T47D (cell line): ENCODE measurements around the gene RPTOR.
A peak's percentile ranks its signal among the peaks of the same experiment; 100 is the strongest.

Experiments
- DNase-seq, 2 experiments: peaks; one replicate each; pipeline versions ENCODE4 v3.0.0 to v3.0.0-alpha.2; 2011 to 2012; ENCODE audit warnings: low read depth in 1 of 2, low spot score in 1 of 2
- JUND ChIP-seq: IDR thresholded peaks from 2 replicates; pipeline ENCODE4 v1.6.1; 2012; ENCODE audit warnings: low read depth
- in situ Hi-C: cut with HindIII; loops from 2 replicates; pipeline ENCODE4 v1.10.0; 2016; ENCODE audit warnings: low sequenced_read_pairs, low pct_unique_long_range_greater_than_20kb

RPTOR gene

GRCh38 chr17:80853076-80853475, 308.4 kb downstream of the RPTOR start:
- in situ Hi-C loops: no loop called here
- DNase-seq: no peak
- no peak for TF ChIP-seq JUND

DNA sequence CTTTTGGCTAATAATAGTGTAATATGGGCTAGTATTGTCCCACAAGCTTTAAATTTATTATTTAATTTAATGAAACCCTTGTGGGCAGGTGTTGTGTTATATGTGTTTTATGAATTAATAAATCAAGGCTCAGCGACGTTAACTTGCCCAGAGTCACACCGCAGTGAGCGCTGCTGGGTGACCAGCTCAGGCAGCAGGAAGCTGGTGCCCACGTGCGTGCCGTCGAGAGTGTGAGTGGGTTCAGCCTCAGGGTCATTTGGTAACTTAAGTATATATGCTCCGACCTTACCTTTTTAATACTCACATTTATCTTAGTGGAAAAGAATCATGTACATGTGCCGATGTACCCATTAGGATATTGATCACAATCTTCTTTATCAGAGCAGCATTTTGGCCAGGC, 309.6 kb downstream of the RPTOR start:
- no peak for TF ChIP-seq JUND
- DNase-seq: no peak
- in situ Hi-C loops: no loop called here

DNA sequence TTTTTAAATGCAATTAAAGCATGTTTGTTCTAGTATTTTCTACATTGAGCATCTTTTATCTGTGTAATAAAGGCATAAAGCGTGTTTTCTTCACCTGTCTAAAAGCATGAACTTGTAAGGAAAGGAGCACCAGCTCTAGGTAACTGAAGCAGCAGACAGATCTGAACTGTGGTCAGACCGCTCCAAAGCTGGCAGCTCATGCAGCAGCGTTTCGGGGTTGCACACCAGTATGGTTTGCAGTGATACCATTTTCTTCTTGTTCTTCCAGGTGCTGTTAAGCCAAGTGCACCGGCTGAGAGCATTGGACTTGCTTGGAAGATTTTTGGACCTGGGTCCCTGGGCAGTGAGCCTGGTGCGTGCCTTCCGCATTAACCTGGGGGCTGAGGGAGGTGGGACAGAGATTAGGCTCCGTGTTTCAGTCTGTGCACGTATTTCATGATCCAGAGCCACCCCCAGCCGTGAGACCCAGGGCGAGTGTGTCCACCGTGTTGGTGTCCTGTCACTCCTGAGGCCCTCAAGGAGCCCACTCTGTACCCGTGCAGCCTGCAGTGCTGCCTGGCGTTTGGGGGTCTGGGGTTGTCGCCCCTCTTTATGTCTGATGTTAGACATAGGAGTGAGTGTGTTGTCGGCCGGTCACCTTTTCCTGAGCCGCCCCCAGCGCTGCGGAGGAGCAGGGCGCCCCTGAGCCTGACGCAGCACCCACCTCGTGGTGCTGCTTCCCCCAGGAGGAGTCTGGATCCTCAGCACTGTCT, 310.7 kb downstream of the RPTOR start:
- in situ Hi-C loops: no loop called here
- TF ChIP-seq JUND: no peak
- DNase-seq: no peak

DNA sequence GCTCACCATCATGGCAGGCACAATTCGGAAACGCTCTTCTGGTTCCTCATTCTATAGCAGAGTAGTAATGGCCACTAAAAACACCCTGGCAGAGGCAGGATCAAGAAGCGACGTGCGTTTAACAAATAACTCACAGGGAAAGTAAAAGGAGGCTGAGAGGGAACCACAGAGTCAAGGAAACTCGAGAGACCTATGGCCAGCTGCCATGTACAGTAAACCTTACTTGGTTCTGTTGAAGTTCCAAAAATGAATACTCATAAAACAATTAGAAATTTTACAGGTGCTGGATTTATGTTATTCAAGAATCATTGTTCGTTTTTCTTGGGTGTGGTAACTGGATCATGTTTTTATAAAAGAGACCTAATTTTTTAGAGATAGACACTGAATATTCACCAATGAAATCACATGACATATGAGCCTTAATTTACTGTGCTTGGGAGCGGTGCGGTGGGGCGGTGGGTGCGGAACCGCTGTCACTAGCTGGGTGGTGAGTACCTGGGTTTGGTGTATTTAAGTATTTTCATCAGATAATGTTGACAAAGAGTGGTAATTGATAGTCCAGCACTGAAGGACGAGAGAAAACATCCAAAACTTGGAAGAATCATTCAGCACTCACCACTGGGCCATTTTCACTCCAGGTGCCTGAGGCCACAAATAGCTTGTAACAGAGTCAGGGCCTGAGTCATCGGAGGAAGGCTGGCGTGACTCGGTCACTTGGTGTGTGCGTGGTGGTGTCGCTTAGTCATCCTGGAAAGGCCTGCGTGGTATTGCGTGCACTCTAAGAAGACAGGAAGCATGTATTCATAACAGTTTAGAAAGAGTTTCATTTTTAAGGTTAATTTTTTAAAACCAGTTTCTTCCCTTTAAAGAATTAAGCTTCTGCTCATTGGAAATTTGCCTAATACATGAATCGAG, 311.6 kb downstream of the RPTOR start:
- in situ Hi-C loops: no loop called here
- no peak for TF ChIP-seq JUND
- DNase-seq: peak; percentile 48 to 68

GRCh38 chr17:80856863-80857755, 312.5 kb downstream of the RPTOR start:
- no peak for TF ChIP-seq JUND
- no peak for DNase-seq
- in situ Hi-C loops: no loop called here

DNA sequence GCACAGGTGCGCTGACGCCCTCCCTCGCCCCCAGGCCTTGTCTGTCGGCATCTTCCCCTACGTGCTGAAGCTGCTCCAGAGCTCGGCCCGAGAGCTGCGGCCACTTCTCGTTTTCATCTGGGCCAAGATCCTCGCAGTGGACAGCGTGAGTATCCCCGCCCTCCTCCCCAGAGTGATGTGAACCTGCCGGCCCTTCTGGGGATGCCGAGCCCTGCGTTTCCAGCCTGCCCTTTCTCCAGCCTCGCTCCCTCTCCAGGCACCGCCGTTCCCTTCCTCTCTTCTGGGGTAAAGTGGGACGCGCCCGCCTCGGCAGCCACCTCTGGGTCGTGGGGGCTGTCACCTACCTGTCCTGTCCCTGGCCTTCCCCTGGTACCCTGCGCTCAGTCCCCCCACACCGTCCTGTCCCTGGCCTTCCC, 313.1 kb downstream of the RPTOR start:
- TF ChIP-seq JUND: no peak
- DNase-seq: no peak
- in situ Hi-C loops: no loop called here

- no peak for DNase-seq
- no peak for TF ChIP-seq JUND
- in situ Hi-C loops: no loop called here
Observed at GRCh38 chr17:80858301-80859001, 313.8 kb downstream of the RPTOR start.

DNA sequence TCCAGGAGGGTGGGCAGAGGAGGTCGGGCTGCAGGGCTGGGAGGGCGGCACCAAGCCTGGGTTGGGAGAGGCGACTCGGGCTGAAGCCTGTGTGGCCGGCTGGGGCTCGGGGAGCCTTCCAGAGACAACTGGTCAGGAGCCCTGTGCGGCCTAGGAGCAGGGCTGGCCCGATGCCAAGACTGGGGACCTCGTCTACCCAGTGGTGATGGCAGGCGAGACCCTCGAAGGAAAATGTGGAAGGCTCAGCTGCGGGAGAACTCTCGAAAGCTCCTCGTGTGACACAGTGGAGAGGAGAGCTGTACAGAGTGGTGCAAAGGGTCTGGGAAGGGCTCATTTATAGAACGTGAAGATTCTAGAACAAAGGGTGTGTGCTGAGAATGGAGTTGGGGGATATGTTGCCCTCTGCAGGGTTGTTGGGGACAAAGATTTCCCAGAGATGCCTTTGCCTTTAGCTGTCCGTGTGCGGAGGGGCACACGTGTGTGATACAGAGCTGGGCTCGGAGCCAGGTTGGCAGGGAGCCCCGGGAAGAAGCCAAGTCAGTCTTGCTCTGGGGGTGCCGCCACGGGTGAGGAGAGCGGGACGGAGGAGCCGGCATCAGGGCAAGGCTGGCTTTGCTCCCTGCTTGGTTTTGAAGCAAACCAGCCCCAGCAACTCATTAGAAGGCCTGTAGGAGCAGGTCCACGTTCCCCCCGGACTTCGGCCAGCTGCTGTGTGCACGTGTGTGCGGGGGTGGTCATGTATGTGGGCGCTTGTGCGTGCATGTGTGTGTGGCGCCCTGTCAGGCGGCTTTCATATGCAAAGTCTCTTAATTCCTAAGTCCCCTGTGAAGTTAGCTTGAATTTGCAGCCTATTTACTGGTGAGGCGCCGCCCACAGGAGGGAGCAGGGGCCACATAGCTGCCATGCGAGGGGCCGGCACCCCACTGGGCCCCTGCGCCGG, 314.6 kb downstream of the RPTOR start:
- in situ Hi-C loops: no loop called here
- DNase-seq: no peak
- no peak for TF ChIP-seq JUND

DNA sequence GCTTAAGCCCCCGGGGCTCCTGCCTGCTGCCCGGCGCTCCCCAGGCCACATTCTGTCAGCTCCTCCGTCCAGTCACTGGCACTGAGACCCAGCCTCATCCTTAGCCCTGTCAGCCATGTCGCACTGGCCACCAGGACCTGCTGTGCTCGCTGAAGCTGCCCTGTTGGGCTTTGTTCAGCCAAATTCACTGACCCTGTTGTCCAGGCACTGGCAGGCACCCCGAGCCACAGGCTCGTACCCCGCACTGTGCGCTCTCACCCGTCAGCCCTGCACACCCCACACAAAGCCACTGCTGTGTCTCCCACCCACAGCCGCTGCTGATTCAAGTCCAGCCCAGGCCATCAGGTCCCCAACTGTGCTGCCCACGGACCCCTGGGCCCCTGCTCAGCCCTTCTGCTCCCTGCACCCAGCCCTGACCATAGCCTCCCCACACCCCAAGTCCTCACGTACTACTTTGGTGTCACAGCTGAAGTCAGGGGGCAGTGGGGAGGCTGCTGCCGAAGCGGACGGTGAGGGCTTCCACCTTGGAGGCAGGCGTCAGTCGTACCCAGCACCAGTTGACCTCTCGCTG, 315.5 kb downstream of the RPTOR start:
- in situ Hi-C loops: no loop called here
- DNase-seq: no peak
- no peak for TF ChIP-seq JUND

GRCh38 chr17:80860703-80861417, 316.2 kb downstream of the RPTOR start:
- no peak for DNase-seq
- in situ Hi-C loops: no loop called here
- TF ChIP-seq JUND: no peak
